CD14-positive monocyte (primary cell): ENCODE measurements around the gene LRWD1. TPM values are rescaled to one million over a fixed set of nuclear protein-coding genes. Genes with fewer than 3 reads are reported as not detected.

Source experiments
- DNase-seq, 3 donors: peaks; one replicate each; pipeline ENCODE4 v3.0.0-alpha.2; 2011 to 2022
- H2AFZ ChIP-seq: 2 replicates; pipeline ENCODE4 v1.6.0; 2012; ENCODE audit warnings: mild to moderate bottlenecking, low read depth, low read length, inconsistent platforms; ENCODE audit not compliant: insufficient read depth, poor library complexity, severe bottlenecking
- H3K27ac ChIP-seq, 2 donors: 1 replicate in 1 of 2; 2 replicates in 1 of 2; pipeline ENCODE4 v1.5.1; 2012 to 2013; ENCODE audit warnings: low read length in 2 of 2, control low read depth in 1 of 2, inconsistent platforms in 1 of 2, low read depth in 1 of 2, mild to moderate bottlenecking in 1 of 2
- H3K27me3 ChIP-seq, 2 donors: one replicate each; pipeline versions ENCODE4 v1.6.0 to v1.6.1; 2011 to 2013; ENCODE audit warnings: low read length in 2 of 2; ENCODE audit not compliant: control insufficient read depth in 2 of 2, insufficient read depth in 2 of 2
- H3K36me3 ChIP-seq, 2 donors: replicated peaks in 1 of 2; 1 replicate in 1 of 2; 2 replicates in 1 of 2; pipeline versions ENCODE4 v1.5.1 to v1.6.1; 2012 to 2013; ENCODE audit warnings: low read length in 2 of 2, control low read depth in 1 of 2, inconsistent platforms in 1 of 2, mild to moderate bottlenecking in 1 of 2; ENCODE audit not compliant: insufficient read depth in 2 of 2, control insufficient read depth in 1 of 2
- H3K4me1 ChIP-seq, 2 donors: 1 replicate in 1 of 2; 2 replicates in 1 of 2; pipeline versions ENCODE4 v1.5.1 to v1.6.1; 2012 to 2013; ENCODE audit warnings: low read length in 2 of 2, control low read depth in 1 of 2, inconsistent platforms in 1 of 2, mild to moderate bottlenecking in 1 of 2, moderate library complexity in 1 of 2; ENCODE audit not compliant: insufficient read depth in 2 of 2, control insufficient read depth in 1 of 2
- H3K4me2 ChIP-seq: replicated peaks from 2 replicates; pipeline ENCODE3; 2012; ENCODE audit warnings: low read length, moderate library complexity, mild to moderate bottlenecking; ENCODE audit not compliant: poor library complexity, severe bottlenecking; ENCODE audit errors: extremely low read depth
- H3K4me3 ChIP-seq, 3 experiments: fragments of 200-600 bp in 1 of 3; sonication (generic) in 1 of 3; replicated peaks in 1 of 3; 1 replicate in 2 of 3; 2 replicates in 1 of 3; pipeline ENCODE4 v1.5.1; 2011 to 2013; ENCODE audit warnings: low read length in 3 of 3, mild to moderate bottlenecking in 3 of 3, control low read depth in 2 of 3, low read depth in 2 of 3, inconsistent platforms in 1 of 3, moderate library complexity in 1 of 3
- H3K79me2 ChIP-seq: 2 replicates; pipeline ENCODE4 v1.6.0; 2012; ENCODE audit warnings: mild to moderate bottlenecking, control low read depth, inconsistent platforms, low read length, moderate library complexity; ENCODE audit not compliant: insufficient read depth
- H3K9ac ChIP-seq: 2 replicates; pipeline ENCODE4 v1.6.0; 2017; ENCODE audit warnings: low read length, mild to moderate bottlenecking; ENCODE audit not compliant: insufficient read depth, poor library complexity, severe bottlenecking
- H3K9me3 ChIP-seq, 2 donors: replicated peaks in 1 of 2; 1 replicate in 1 of 2; 2 replicates in 1 of 2; pipeline versions ENCODE4 v1.5.1 to v1.6.1; 2012 to 2013; ENCODE audit warnings: low read length in 2 of 2, control low read depth in 1 of 2; ENCODE audit not compliant: control insufficient read depth in 1 of 2, insufficient read depth in 1 of 2
- H4K20me1 ChIP-seq: 2 replicates; pipeline ENCODE4 v1.6.0; 2012; ENCODE audit warnings: mild to moderate bottlenecking, low read length, control low read depth, moderate library complexity; ENCODE audit not compliant: insufficient read depth
- H3K27ac Mint-ChIP-seq, 7 donors: one replicate each; pipeline ENCODE4 v1.8.0; 2020; ENCODE audit warnings: mild to moderate bottlenecking in 7 of 7, mixed read lengths in 7 of 7, moderate library complexity in 6 of 7, inconsistent platforms in 2 of 7
- H3K27me3 Mint-ChIP-seq, 3 donors: one replicate each; pipeline ENCODE4 v1.8.0; 2021 to 2022; ENCODE audit warnings: low read depth in 3 of 3, mild to moderate bottlenecking in 3 of 3, mixed read lengths in 3 of 3, moderate library complexity in 3 of 3, inconsistent platforms in 1 of 3
- H3K36me3 Mint-ChIP-seq, 2 donors: one replicate each; pipeline ENCODE4 v1.8.0; 2020; ENCODE audit warnings: mixed read lengths in 2 of 2, inconsistent platforms in 1 of 2, mild to moderate bottlenecking in 1 of 2
- H3K4me1 Mint-ChIP-seq: one replicate; pipeline ENCODE4 v1.8.0; 2020; ENCODE audit warnings: mild to moderate bottlenecking, mixed read lengths
- H3K4me3 Mint-ChIP-seq, 2 donors: one replicate each; pipeline ENCODE4 v1.8.0; 2020; ENCODE audit warnings: mild to moderate bottlenecking in 2 of 2, mixed read lengths in 2 of 2, moderate library complexity in 1 of 2
- H3K9me3 Mint-ChIP-seq, 7 donors: one replicate each; pipeline ENCODE4 v1.8.0; 2020 to 2022; ENCODE audit warnings: mixed read lengths in 7 of 7, mild to moderate bottlenecking in 6 of 7, moderate library complexity in 6 of 7, inconsistent platforms in 2 of 7
- CTCF ChIP-seq: fragments of 200-600 bp; IDR thresholded peaks from one replicate; pipeline ENCODE4 v1.8.0; 2022; ENCODE audit warnings: antibody characterized with exemption, mild to moderate bottlenecking
- WGBS: methylation state at CpG from one replicate; pipeline ENCODE4 v1.1.5; 2013; ENCODE audit warnings: missing lambda C conversion rate; ENCODE audit not compliant: insufficient coverage; 5-methylcytosine and 5-hydroxymethylcytosine counted together
- intact Hi-C, 2 donors: fragments of 100-400 bp; cut with micrococcal nuclease; formaldehyde crosslinking; loops; one replicate each; pipeline versions ENCODE4 v1.15.0 to v1.15.1; 2023
- polyA plus RNA-seq, 3 donors: library from polyadenylated mRNA; depleted of rRNA in 1 of 3; unstranded in 2 of 3; stranded (reverse) in 1 of 3; fragments of 300-500 nt in 2 of 3; fragments of >200 nt in 1 of 3; fragmentation: Illumina TruSeq in 2 of 3; gene quantifications; 1 replicate in 2 of 3; 2 replicates in 1 of 3; pipeline ENCODE4 v1.2.3, GENCODE V29; 2012 to 2021

The LRWD1 gene
- polyA plus RNA-seq, 3 donors, result 5.4 to 10.7 (median 6.1) TPM

- H3K27ac ChIP-seq, result no peak overlapping the region
- H3K4me1 ChIP-seq, result no peaks in the 10 kb centered on the region
- H3K36me3 ChIP-seq, result peaks cover 21 to 30% of the 10 kb centered on the region in 2 donors
- H3K9me3 ChIP-seq, result no peaks in the 10 kb centered on the region
- H4K20me1 ChIP-seq, result peaks cover 16% of the 10 kb centered on the region
- peaks cover 4% of the 10 kb centered on the region for H3K4me1 Mint-ChIP-seq
- H3K36me3 Mint-ChIP-seq, result peaks cover 22 to 33% of the 10 kb centered on the region in 2 donors
- H3K9ac ChIP-seq, result no peak overlapping the region
- no peak overlapping the region for H3K4me3 ChIP-seq
- H3K4me3 Mint-ChIP-seq, result no peak overlapping the region
- H3K27me3 ChIP-seq, result no peaks in the 10 kb centered on the region
- H3K27me3 Mint-ChIP-seq, result peaks cover 0 to 1% (median 0%) of the 10 kb centered on the region in 3 donors
- peak; percentile 40 for TF ChIP-seq CTCF
- no peaks in the 10 kb centered on the region for H3K79me2 ChIP-seq
- no peaks in the 10 kb centered on the region for H3K9me3 Mint-ChIP-seq
- H2AFZ ChIP-seq, result no peak overlapping the region
- peak; percentile 23 to 47 (median 41) for DNase-seq
- peak overlapping the region in 1 of 7 donors; percentile 43 for H3K27ac Mint-ChIP-seq
- intact Hi-C loops, result loop anchor here in 1 of 2 donors (5.0 to 10.0 kb wide), 2 partner anchors 38 to 165 kb away; partner anchors contain the start of gene SH2B2
- 84% methylated on average over 4 of the region's 6 CpGs for WGBS
- H3K4me2 ChIP-seq, result no peak overlapping the region
These were observed 14.5 kb upstream of the LRWD1 start for GRCh38 chr7:102450242-102450641.

- H3K36me3 Mint-ChIP-seq, result peaks cover 16 to 33% of the 10 kb centered on the region in 2 donors
- H3K9me3 Mint-ChIP-seq, result no peaks in the 10 kb centered on the region
- Histone ChIP-seq H3K4me3 (no peak overlapping the region), H4K20me1 (peaks cover 16% of the 10 kb centered on the region), H3K4me1 (no peaks in the 10 kb centered on the region), H3K27ac (no peak overlapping the region), H3K9ac (no peak overlapping the region), H3K36me3 (peaks cover 25 to 30% of the 10 kb centered on the region in 2 donors), H2AFZ (no peak overlapping the region), H3K79me2 (no peaks in the 10 kb centered on the region), H3K27me3 (no peaks in the 10 kb centered on the region), H3K9me3 (no peaks in the 10 kb centered on the region), H3K4me2 (no peak overlapping the region)
- no peaks in the 10 kb centered on the region for H3K4me1 Mint-ChIP-seq
- no peak overlapping the region for H3K4me3 Mint-ChIP-seq
- no peak for TF ChIP-seq CTCF
- 95% methylated on average over 13 of the region's 23 CpGs for WGBS
- intact Hi-C loops, result loop anchor here in 1 of 2 donors (5.0 to 10.0 kb wide), 2 partner anchors 39 to 167 kb away; partner anchors contain the start of gene SH2B2
- no peak for DNase-seq
- H3K27me3 Mint-ChIP-seq, result no peaks in the 10 kb centered on the region
- no peak overlapping the region for H3K27ac Mint-ChIP-seq
These were observed 13.3 kb upstream of the LRWD1 start for GRCh38 chr7:102451371-102452054.
